Sigmoid colon (tissue), 7 donors: ENCODE data around the gene RDH11. TPM values are rescaled to one million over a fixed set of nuclear protein-coding genes. Genes with fewer than 3 reads are reported as not detected.

Experiments
- DNase-seq: peaks from one replicate; pipeline ENCODE4 v3.0.0-alpha.2; 2019
- H3K27ac ChIP-seq, 4 donors: fragments of 200-600 bp; sonication (generic); one replicate each; pipeline ENCODE4 v1.5.1; 2016 to 2019; ENCODE audit warnings: mild to moderate bottlenecking in 1 of 4
- H3K27me3 ChIP-seq, 3 donors: fragments of 200-600 bp; sonication (generic); one replicate each; pipeline ENCODE4 v1.5.1; 2019; ENCODE audit warnings: mild to moderate bottlenecking in 1 of 3
- H3K36me3 ChIP-seq, 4 donors: fragments of 200-600 bp; sonication (generic); one replicate each; pipeline ENCODE4 v1.5.1; 2016 to 2019
- H3K4me1 ChIP-seq, 4 donors: fragments of 200-600 bp; sonication (generic); one replicate each; pipeline ENCODE4 v1.5.1; 2017 to 2019
- H3K4me3 ChIP-seq, 4 donors: fragments of 200-600 bp; sonication (generic); one replicate each; pipeline ENCODE4 v1.5.1; 2017 to 2019; ENCODE audit warnings: mild to moderate bottlenecking in 2 of 4, moderate library complexity in 1 of 4
- H3K9me3 ChIP-seq, 4 donors: fragments of 200-600 bp in 3 of 4; sonication (generic) in 3 of 4; one replicate each; pipeline versions ENCODE4 v1.5.1 to v1.6.1; 2013 to 2019
- EP300 ChIP-seq, 4 donors: sonication (generic); formaldehyde crosslinking; IDR thresholded peaks; one replicate each; pipeline ENCODE4 v1.6.1; 2017; ENCODE audit warnings: antibody characterized with exemption in 4 of 4
- POLR2A ChIP-seq, 2 donors: fragments of 450-650 bp; IDR thresholded peaks; one replicate each; pipeline ENCODE4 v1.6.1; 2016; ENCODE audit warnings: antibody characterized with exemption in 2 of 2, mild to moderate bottlenecking in 2 of 2, moderate library complexity in 2 of 2
- POLR2AphosphoS5 ChIP-seq, 4 donors: sonication (generic); formaldehyde crosslinking; IDR thresholded peaks; one replicate each; pipeline ENCODE4 v1.6.1; 2017; ENCODE audit warnings: antibody characterized with exemption in 4 of 4
- WGBS, 2 donors: extraction: QIAGEN DNeasy Blood & Tissue Kit; methylation state at CpG; one replicate each; pipeline ENCODE4 v1.1.7; 2013; 5-methylcytosine and 5-hydroxymethylcytosine counted together
- intact Hi-C: fragments of 100-400 bp; cut with DNase I; formaldehyde crosslinking; loops from one replicate; pipeline ENCODE4 v1.15.1; 2023
- polyA plus RNA-seq, 3 donors: library from polyadenylated mRNA; stranded (reverse); fragments of 200-250 nt; gene quantifications; one replicate each; pipeline ENCODE4 v1.2.3, GENCODE V29; 2013
- total RNA-seq, 4 donors: library from RNA; depleted of rRNA; stranded (reverse); fragments of >200 nt; gene quantifications; one replicate each; pipeline ENCODE4 v1.1.0, GENCODE V29; 2016
- TF ChIP-seq, protein P1 (sequence below), 4 experiments: fragments of 450-650 bp in 3 of 4; fragments of 200-600 bp in 1 of 4; IDR thresholded peaks; one replicate each; pipeline ENCODE4 v1.5.1; 2016 to 2019; ENCODE audit warnings: antibody characterized with exemption in 4 of 4, mild to moderate bottlenecking in 3 of 4, moderate library complexity in 2 of 4
- donor health status: healthy with polysubstance abuse.
- donor health status: Bipolar disorder and iron deficiency.
- donor health status: healthy.

RDH11 gene
- total and polyA plus RNA-seq, 7 donors: 4.2 to 58.5 (median 34.9) TPM

- Histone ChIP-seq H3K4me3 (no peak overlapping the region), H3K4me1 (peaks cover 0 to 15% (median 0%) of the 10 kb centered on the region in 4 donors), H3K27ac (no peak overlapping the region), H3K27me3 (no peaks in the 10 kb centered on the region), H3K9me3 (no peaks in the 10 kb centered on the region), H3K36me3 (peaks cover 0 to 14% (median 0%) of the 10 kb centered on the region in 4 donors)
- intact Hi-C loops: no loop called here
- WGBS, 2 donors: 37 to 68% methylated on average over 5 of the region's 5 CpGs
- no peak for DNase-seq
- no peak for TF ChIP-seq EP300 (IDR thresholded peaks at IDR 0.05)
- TF ChIP-seq, protein P1, sequence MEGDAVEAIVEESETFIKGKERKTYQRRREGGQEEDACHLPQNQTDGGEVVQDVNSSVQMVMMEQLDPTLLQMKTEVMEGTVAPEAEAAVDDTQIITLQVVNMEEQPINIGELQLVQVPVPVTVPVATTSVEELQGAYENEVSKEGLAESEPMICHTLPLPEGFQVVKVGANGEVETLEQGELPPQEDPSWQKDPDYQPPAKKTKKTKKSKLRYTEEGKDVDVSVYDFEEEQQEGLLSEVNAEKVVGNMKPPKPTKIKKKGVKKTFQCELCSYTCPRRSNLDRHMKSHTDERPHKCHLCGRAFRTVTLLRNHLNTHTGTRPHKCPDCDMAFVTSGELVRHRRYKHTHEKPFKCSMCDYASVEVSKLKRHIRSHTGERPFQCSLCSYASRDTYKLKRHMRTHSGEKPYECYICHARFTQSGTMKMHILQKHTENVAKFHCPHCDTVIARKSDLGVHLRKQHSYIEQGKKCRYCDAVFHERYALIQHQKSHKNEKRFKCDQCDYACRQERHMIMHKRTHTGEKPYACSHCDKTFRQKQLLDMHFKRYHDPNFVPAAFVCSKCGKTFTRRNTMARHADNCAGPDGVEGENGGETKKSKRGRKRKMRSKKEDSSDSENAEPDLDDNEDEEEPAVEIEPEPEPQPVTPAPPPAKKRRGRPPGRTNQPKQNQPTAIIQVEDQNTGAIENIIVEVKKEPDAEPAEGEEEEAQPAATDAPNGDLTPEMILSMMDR (IDR thresholded peaks at IDR 0.05): no peak
- TF ChIP-seq POLR2A (IDR thresholded peaks at IDR 0.05): no peak
- no peak for TF ChIP-seq POLR2AphosphoS5 (IDR thresholded peaks at IDR 0.05)
Observed at GRCh38 chr14:67641902-67642749, 53.4 kb downstream of the RDH11 start.

- H3K9me3 ChIP-seq: no peaks in the 10 kb centered on the region
- DNase-seq: no peak
- peaks cover 0 to 15% (median 0%) of the 10 kb centered on the region in 4 donors for H3K4me1 ChIP-seq
- no peak overlapping the region for H3K27ac ChIP-seq
- intact Hi-C loops: no loop called here
- H3K36me3 ChIP-seq: peaks cover 0 to 8% (median 0%) of the 10 kb centered on the region in 4 donors
- TF ChIP-seq POLR2A (IDR thresholded peaks at IDR 0.05): no peak
- TF ChIP-seq, protein P1 (IDR thresholded peaks at IDR 0.05): no peak
- TF ChIP-seq EP300 (IDR thresholded peaks at IDR 0.05): no peak
- TF ChIP-seq POLR2AphosphoS5 (IDR thresholded peaks at IDR 0.05): no peak
- no peak overlapping the region for H3K4me3 ChIP-seq
- WGBS, 2 donors: 92 to 93% methylated on average over 1 of the region's 1 CpG
- no peaks in the 10 kb centered on the region for H3K27me3 ChIP-seq
Observed at GRCh38 chr14:67641480-67641879, 54.1 kb downstream of the RDH11 start.

DNA sequence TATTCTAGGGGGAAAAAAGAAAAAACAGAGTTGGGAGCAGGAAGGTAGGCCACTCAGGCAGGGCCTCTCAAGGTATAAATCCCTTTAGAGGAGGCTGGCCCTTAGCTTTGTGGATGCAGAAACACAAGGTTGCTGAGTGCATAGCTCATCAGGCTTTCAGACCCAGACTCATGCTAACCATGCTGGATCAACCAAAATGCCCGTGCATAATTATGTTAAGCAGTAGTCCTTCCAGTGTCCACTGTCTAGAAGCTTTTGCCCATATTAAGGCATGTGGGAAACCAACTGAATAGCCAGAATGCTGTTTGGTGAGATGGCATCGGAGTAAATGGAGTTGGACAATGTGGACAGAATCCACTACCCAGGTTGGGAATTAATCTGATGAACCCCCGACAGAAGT, 56.9 kb downstream of the RDH11 start:
- Histone ChIP-seq H3K27ac (no peak overlapping the region), H3K4me1 (no peaks in the 10 kb centered on the region), H3K36me3 (no peaks in the 10 kb centered on the region), H3K27me3 (no peaks in the 10 kb centered on the region), H3K4me3 (no peak overlapping the region), H3K9me3 (no peaks in the 10 kb centered on the region)
- TF ChIP-seq POLR2A (IDR thresholded peaks at IDR 0.05): no peak
- TF ChIP-seq POLR2AphosphoS5 (IDR thresholded peaks at IDR 0.05): no peak
- TF ChIP-seq, protein P1 (IDR thresholded peaks at IDR 0.05): no peak
- no peak for TF ChIP-seq EP300 (IDR thresholded peaks at IDR 0.05)
- DNase-seq: no peak
- intact Hi-C loops: no loop called here
- 93 to 95% methylated on average over 3 of the region's 3 CpGs for WGBS, 2 donors

DNA sequence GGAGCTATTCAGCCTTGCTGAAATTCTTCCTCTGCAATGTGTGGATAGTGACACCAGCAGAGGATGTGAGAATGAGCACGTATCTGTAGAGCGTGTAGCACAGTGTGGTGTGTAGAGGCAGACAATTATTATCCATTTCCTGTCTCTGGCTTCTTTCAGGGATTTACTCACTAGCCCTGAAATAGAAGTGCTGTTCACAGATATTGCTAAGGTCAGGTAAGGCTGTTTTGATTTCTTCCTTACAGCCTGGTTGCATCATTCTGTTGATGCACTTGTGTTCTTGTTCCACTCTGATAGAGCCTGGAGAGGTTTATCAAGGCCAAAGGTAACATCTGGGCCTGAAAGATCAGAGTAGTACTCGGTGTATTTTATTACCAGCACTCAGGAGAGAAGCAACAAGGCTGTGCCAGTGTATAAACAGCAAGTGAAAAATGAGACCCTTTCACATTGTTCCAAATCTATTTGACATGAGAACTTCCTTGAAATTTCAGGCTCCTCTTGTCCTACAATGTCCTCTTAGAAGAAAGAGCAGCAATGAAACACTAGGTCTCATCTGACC, 59.1 kb downstream of the RDH11 start:
- Histone ChIP-seq H3K4me3 (no peak overlapping the region), H3K9me3 (no peaks in the 10 kb centered on the region), H3K27ac (no peak overlapping the region), H3K27me3 (no peaks in the 10 kb centered on the region), H3K36me3 (no peaks in the 10 kb centered on the region), H3K4me1 (no peaks in the 10 kb centered on the region)
- 63 to 69% methylated on average over 3 of the region's 3 CpGs for WGBS, 2 donors
- no peak for TF ChIP-seq POLR2A (IDR thresholded peaks at IDR 0.05)
- TF ChIP-seq, protein P1 (IDR thresholded peaks at IDR 0.05): no peak
- no peak for TF ChIP-seq EP300 (IDR thresholded peaks at IDR 0.05)
- TF ChIP-seq POLR2AphosphoS5 (IDR thresholded peaks at IDR 0.05): no peak
- intact Hi-C loops: no loop called here
- no peak for DNase-seq
